Right lobe of liver (tissue), 6 donors: ENCODE data around the gene CDCP2. TPM values are rescaled to one million over a fixed set of nuclear protein-coding genes. Genes with fewer than 3 reads are reported as not detected.

Source experiments
- ATAC-seq, 4 donors: fragments of 200-7000 bp; cut with Tn5 transposase; one replicate each; pipeline ENCODE4 v1.9.1; 2020; ENCODE audit warnings: mild to moderate bottlenecking in 4 of 4, moderate library complexity in 4 of 4
- DNase-seq, 3 donors: peaks; one replicate each; pipeline ENCODE4 v3.0.0-alpha.2; 2020
- H3K27ac ChIP-seq, 3 donors: fragments of 200-600 bp; one replicate each; pipeline ENCODE4 v1.8.0; 2022
- H3K27me3 ChIP-seq, 2 donors: fragments of 200-600 bp; one replicate each; pipeline ENCODE4 v1.8.0; 2022
- H3K36me3 ChIP-seq, 4 donors: fragments of 200-600 bp; sonication (generic) in 1 of 4; one replicate each; pipeline versions ENCODE4 v1.5.1 to v1.8.0; 2017 to 2022; ENCODE audit warnings: control low read depth in 1 of 4
- H3K4me1 ChIP-seq, 4 donors: fragments of 200-600 bp; sonication (generic) in 1 of 4; one replicate each; pipeline versions ENCODE4 v1.5.1 to v1.8.0; 2017 to 2022; ENCODE audit warnings: control low read depth in 1 of 4
- H3K4me3 ChIP-seq, 3 donors: fragments of 200-600 bp; one replicate each; pipeline ENCODE4 v1.8.0; 2022
- H3K9me3 ChIP-seq, 4 donors: fragments of 200-600 bp; sonication (generic) in 1 of 4; one replicate each; pipeline versions ENCODE4 v1.5.1 to v1.8.0; 2017 to 2022; ENCODE audit warnings: control low read depth in 1 of 4
- POLR2A ChIP-seq: fragments of 450-650 bp; IDR thresholded peaks from one replicate; pipeline ENCODE4 v1.6.1; 2017; ENCODE audit warnings: antibody characterized with exemption, mild to moderate bottlenecking
- WGBS: methylation state at CpG from one replicate; pipeline ENCODE4 v1.1.6; 2018; ENCODE audit warnings: low coverage, low lambda C conversion rate; ENCODE audit not compliant: insufficient coverage; ENCODE audit errors: missing lambda C conversion rate; 5-methylcytosine and 5-hydroxymethylcytosine counted together
- intact Hi-C, 2 donors: fragments of 100-400 bp; cut with DNase I; formaldehyde crosslinking; loops; one replicate each; pipeline versions ENCODE4 v1.11.2 to v1.14.1; 2022
- total RNA-seq, 6 experiments: library from RNA; depleted of rRNA in 2 of 6; stranded (reverse); fragments of >200 nt in 2 of 6; fragmentation: NEBNext Ultra II Directional in 3 of 6; extraction: Animal tissue kit (Norgen Biotek cat#: 25700) in 3 of 6; gene quantifications; one replicate each; pipeline versions ENCODE4 v1.1.0 to v1.2.4, GENCODE V29; 2016 to 2023
- TF ChIP-seq, protein P1 (sequence below), 4 donors: fragments of 200-600 bp in 3 of 4; fragments of 450-650 bp in 1 of 4; IDR thresholded peaks; one replicate each; pipeline versions ENCODE4 v1.5.1 to v1.8.0; 2016 to 2022; ENCODE audit warnings: antibody characterized with exemption in 4 of 4, mild to moderate bottlenecking in 2 of 4
- donor health status: DM: no; HTN: yes; CAD: no.
- donor health status: DM: no; HTN: no; CAD: no.
- donor health status: DM: no; HTN: no; CAD: no.
- donor health status: DM: no; HTN: yes; CAD: no.
- donor health status: DM: no; HTN: yes; CAD: no.

Gene CDCP2
- total RNA-seq, 6 experiments from 2014 or later, result not detected

DNA sequence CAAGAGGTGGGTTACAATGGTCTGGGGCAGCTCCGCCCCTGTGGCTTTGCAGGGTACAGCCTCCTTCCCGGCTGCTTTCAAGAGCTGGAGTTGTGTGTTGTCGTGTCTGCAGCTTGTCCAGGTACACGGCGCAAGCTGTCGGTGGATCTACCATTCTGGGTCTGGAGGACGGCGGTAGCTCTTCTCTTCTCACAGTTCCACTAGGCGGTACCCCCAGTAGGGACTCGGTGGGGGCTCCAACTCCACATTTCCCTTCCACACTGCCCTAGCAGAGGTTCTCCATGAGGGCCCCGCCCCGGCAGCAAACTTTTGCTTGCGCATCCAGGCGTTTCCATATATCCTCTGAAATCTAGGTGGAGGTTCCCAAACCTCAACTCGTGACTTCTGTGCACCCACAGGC is 12.3 kb upstream of the CDCP2 start:
- intact Hi-C loops, result no loop called here
- ATAC-seq, result no peak
- TF ChIP-seq, protein P1, sequence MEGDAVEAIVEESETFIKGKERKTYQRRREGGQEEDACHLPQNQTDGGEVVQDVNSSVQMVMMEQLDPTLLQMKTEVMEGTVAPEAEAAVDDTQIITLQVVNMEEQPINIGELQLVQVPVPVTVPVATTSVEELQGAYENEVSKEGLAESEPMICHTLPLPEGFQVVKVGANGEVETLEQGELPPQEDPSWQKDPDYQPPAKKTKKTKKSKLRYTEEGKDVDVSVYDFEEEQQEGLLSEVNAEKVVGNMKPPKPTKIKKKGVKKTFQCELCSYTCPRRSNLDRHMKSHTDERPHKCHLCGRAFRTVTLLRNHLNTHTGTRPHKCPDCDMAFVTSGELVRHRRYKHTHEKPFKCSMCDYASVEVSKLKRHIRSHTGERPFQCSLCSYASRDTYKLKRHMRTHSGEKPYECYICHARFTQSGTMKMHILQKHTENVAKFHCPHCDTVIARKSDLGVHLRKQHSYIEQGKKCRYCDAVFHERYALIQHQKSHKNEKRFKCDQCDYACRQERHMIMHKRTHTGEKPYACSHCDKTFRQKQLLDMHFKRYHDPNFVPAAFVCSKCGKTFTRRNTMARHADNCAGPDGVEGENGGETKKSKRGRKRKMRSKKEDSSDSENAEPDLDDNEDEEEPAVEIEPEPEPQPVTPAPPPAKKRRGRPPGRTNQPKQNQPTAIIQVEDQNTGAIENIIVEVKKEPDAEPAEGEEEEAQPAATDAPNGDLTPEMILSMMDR (IDR thresholded peaks at IDR 0.05), result no peak
- TF ChIP-seq POLR2A, result no peak
- Histone ChIP-seq H3K4me1 (no peaks in the 10 kb centered on the region), H3K27me3 (no peaks in the 10 kb centered on the region), H3K9me3 (no peaks in the 10 kb centered on the region), H3K36me3 (no peaks in the 10 kb centered on the region), H3K27ac (no peak overlapping the region), H3K4me3 (no peak overlapping the region)
- WGBS, result no CpG with 5 or more reads among the region's 15 CpGs
- DNase-seq, result no peak

DNA sequence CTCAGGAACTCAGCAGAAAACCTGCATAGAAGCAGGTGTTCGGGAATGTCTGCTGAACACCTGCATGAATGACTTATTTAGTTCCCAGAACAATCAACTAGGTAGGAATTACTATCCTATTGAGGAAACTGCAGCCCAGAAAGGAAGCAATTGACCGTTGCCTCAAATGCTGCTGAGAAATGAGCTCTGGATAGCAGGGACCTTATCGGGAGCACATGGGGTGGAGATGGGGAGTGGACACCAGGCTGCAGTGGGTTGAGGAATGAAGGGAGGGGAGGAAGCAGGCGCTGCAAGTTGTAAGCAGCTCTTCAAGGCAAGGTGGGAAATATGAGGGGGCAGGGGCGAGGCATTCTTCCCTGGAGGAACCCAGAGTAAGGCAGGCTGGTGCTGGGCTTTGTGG is 10.8 kb upstream of the CDCP2 start:
- no peaks in the 10 kb centered on the region for H3K9me3 ChIP-seq
- no peak overlapping the region for H3K4me3 ChIP-seq
- no peak for DNase-seq
- H3K27me3 ChIP-seq, result no peaks in the 10 kb centered on the region
- H3K36me3 ChIP-seq, result no peaks in the 10 kb centered on the region
- H3K4me1 ChIP-seq, result no peaks in the 10 kb centered on the region
- TF ChIP-seq, protein P1 (IDR thresholded peaks at IDR 0.05), result no peak
- no peak for TF ChIP-seq POLR2A
- intact Hi-C loops, result no loop called here
- H3K27ac ChIP-seq, result no peak overlapping the region
- WGBS, result 75% methylated on average over 4 of the region's 5 CpGs
- no peak for ATAC-seq

DNA sequence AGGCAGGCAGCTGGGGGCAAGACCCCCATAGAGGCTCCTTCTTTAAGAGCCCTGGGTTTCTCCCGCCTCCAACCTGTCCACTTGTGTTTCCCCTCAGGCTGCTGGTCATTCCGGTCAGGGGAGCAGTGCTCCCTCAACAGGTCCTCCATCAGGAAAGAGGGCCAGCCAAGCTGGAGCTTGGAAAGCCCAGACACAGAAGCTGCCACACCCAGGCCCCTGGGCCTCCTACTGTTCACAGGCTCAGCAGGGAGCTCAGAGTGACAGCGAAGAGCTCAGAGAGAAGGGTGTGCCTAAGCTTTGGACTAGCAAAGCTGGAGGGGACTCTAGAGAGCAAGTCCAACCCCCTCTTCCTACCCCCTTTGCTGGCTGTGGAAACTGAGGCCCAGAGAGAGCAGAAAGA is 10.3 kb upstream of the CDCP2 start:
- ATAC-seq (no peak), DNase-seq (no peak)
- TF ChIP-seq, protein P1 (IDR thresholded peaks at IDR 0.05), result no peak
- TF ChIP-seq POLR2A, result no peak
- WGBS, result 82% methylated on average over 2 of the region's 3 CpGs
- Histone ChIP-seq H3K36me3 (no peaks in the 10 kb centered on the region), H3K4me3 (no peak overlapping the region), H3K4me1 (no peaks in the 10 kb centered on the region), H3K27ac (no peak overlapping the region), H3K27me3 (no peaks in the 10 kb centered on the region), H3K9me3 (no peaks in the 10 kb centered on the region)
- intact Hi-C loops, result no loop called here

DNA sequence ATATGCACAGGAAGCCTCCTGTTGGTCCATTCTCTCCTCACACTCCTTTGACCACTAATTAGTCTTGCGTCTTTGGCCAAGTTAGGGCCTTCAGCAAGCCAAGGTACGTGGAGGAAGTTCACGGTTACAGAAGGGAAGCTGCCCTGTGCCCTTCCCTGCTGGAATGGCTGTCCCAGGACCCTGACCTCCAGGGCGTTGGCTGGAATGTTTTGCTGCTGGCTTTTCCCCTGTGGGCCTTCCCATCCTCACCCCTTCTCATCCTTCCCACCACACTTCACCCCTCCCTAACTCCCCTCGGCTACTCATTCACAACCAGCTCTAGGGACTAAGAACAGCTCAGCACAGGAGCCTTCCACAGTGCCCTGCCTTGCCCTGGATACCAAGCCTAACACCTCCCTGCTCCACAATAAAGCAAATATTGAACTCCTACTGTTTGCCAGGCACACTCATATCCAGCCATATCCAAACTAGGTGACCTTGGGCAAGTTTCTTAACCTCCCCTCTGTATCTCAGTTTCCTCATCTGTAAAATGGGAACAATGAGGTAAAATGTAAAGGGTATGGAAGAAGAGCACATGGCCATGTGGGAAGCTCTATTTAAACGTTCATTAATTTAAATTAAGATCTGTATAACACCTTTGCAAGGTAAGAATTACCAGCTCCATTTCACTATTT is 8.8 kb upstream of the CDCP2 start:
- Histone ChIP-seq H3K36me3 (no peaks in the 10 kb centered on the region), H3K4me1 (no peaks in the 10 kb centered on the region), H3K9me3 (no peaks in the 10 kb centered on the region), H3K27me3 (no peaks in the 10 kb centered on the region), H3K4me3 (no peak overlapping the region), H3K27ac (no peak overlapping the region)
- WGBS, result 61% methylated on average over 5 of the region's 6 CpGs
- intact Hi-C loops, result no loop called here
- ATAC-seq (no peak), DNase-seq (no peak)
- TF ChIP-seq, protein P1 (IDR thresholded peaks at IDR 0.05), result no peak
- TF ChIP-seq POLR2A, result no peak
